Amygdala (tissue), 56 donors: ENCODE measurements around the gene ARID1B.

Source experiments
- DNase-seq, 56 donors: peaks; one replicate each; lab custom pipeline; 2025; lab: John Stamatoyannopoulos, UW

Gene ARID1B

DNA sequence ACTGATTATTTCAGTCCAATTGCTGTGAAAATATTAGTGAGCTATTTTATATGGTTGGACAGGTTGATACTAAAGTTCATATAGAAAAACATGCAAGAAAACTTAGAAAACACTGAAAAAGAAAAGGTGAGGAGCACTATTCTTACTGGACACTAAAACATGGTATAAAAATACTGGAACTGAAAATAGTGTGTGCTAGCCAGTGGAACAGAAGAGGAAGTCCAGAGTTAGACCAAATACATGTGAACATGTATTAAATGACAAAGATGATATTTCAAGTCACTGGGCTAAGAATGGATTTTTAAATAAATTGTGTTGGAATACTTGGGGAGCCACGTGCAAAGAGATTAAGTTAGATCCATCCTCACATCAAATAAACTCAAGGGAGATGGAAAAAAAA, 327.6 kb downstream of the ARID1B start:
- DNase-seq = no peak

DNA sequence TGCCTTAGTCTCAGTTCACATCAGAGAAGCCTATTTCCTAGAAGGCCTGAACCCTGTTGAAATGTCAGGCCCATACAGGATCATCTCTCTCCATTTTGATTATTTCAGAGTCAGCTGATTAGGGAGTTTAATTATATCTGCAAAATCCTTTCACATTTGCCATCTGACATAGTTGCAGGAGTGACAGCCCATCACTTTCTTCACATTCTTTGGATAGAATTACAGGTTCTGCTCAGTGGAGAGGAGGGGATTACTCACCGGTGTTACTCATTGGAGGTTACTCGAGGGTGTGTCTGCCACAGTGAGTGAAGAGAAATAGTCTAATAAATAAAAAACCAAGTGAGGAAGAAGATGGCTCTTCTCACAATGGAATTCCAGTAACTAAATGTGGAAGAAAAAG, 329.3 kb downstream of the ARID1B start:
- DNase-seq = no peak

DNA sequence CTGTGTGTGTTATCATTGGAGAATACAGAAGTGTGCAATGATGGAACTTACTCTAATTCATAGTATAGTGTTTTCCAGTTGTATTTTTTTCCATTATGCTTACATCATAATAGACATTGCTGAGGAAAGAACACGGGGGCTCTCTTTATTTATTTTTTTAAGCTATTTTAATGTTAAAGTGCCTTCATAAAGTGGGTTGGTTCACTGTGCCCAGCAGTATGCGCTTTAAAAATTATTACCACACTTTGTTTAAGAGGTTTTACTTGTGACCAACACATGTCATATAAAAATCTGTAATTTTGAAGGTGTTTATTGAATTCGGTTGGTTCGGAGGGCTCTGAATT, 330.4 kb downstream of the ARID1B start:
- no peak for DNase-seq

DNA sequence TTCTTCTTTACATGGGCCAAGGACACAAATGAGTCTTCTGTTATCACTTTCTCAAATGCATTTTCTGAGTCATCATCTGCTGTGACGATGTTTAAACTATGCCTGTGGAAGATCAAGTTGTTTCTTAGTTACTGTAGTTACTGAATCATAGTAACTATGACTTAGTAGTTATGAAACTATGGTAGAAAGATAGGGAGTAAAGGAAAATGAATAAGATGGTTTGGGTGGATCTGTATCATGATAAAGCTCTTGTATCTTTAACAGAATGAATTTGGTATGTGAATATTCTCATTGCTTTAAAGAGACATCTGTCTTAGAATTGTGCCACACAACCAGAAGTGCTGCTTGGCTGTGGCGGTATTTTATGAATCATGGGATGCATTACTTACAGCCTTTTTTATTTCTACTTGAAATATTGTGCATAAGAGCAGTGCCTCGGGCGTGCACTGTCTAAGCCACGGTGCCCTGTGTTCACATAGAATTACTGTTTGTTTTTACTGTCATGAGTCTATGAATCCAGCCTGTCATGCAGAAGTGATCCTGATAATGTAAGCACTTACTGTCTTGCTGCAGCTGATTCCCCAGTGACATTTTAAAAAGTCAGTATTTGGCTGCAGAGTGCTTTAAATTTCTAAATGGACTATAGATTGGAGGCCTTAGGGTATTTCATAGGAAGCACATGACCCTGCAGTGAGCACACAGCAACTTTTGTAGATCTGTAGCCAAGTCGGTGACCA, 330.9 kb downstream of the ARID1B start:
- no peak for DNase-seq

DNA sequence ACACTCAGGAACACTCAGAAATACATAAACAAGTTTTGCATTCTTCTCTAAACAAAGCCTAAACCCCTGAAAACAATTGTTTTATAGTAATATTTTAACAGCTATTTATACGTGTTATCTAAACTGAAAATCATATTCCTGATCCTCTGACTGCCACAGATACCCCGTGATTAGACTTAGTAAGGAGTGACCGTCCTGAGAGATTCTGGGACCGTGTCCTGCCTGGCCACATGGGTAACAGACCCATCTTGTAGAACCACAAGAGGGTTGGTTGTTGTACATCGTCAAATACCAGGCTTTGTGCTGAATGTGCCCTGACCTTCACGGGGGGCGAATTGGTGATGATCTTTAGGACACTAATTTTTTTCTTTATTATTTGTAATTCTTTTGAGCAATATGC, 331.7 kb downstream of the ARID1B start:
- no peak for DNase-seq

DNA sequence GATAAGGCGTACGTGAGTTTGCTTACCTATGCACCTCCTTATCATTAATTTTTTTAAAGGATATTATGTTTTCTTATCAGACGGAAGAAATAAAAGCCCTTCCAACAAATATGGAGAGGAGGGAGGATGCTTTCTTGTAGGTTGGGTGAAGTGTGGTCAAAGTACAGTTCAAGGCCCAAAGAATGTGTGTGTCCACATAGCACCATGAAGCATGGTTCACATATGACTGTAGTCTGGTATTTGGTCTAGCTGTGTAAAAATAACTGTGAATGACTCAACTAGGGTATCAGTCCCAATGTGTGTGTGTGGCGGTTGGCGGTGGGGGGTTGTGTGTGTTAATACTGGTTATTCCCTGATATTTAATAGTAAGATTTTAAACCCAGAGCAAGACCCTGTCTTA, 333.4 kb downstream of the ARID1B start:
- no peak for DNase-seq

DNA sequence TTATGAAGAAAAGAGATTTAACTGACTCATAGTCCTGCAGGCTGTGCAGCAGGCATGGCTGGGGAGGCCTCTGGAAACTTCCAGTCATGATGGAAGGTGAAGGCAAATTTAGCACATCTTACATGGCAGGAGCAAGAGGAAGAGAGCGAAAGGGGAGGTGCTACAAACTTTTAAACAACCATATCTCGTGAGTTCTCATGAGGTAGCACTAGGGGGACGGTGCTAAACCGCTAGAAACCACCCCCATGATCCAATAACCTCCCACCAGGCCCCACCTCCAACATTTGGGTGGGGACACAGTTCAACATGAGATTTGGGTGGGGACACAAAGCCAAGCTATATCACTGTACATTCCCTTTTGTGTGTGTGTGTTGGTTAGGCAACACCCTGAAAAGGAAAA, 336.2 kb downstream of the ARID1B start:
- DNase-seq = no peak

DNA sequence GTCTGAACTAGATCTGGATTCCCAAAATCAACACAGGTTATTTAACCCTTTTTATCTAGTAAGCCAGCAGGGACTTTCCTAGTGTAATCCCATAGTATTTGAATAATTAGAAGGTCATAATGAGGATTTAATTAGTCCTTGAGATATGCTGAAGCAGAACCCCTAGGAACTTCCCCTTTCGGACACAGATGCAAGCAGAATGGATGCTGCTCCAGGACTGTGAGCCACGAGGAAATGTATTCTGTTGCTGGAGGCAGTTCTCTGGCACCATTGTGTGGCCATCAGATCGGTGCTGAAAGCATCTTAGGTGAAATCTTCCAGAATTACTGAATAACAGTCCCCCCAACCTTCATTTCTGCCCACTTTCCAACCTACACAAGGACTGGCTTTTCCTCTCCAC, 339.2 kb downstream of the ARID1B start:
- no peak for DNase-seq

DNA sequence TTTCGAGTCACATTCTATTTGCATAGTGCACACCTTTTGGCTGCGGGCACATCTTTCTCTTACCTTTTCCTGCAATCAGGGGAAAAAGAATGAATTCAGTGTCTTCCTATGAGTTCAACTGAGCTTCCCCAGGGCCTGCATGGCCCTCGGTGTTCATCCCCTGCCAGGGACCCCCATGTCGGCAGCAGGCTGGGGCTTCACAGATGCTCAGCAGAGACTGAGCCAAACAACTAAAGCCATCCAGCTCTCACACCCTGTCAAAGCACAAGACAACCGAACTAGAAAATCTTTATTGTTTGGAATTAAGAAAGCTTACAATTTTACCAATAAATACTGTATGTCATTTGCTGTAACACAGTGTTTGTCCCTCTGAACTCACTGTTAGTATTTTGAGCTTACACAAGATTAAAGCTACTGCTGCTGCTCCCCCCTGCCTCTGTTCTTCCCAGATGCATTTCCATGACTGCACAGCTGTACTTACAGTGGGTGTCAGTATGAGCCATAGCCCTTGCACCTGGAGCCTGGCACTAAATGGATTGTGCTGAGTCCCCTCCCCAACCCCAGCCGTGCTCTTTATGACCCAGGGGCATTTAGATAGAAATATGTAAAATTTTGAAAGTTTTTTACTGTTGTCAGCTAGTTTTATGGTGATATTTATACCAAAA, 340.4 kb downstream of the ARID1B start:
- DNase-seq = no peak

DNA sequence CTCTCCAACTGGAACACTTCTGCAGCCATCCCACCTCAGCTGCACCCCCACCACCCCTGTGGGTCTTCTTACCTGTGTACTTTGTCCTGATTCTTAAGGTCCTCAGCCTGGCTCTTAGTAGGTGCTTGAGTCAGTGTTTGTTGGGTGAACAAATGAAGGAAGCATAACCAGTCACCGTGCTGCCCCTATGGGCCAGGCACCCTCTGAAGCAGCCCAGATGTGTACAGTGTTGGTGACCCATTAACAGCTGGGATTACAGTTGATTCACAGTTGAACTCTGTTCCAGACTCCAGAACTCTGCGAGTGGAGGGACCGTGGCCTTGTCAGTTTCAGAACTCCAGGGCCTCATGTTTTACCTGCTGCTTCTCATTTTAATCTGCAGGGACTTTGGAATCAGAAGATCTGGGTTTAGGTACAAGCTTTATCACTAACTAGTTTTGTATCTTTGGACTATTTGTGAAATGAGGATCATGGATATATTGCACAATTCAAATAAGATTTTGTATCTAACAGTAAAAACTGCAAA, 342.4 kb downstream of the ARID1B start:
- no peak for DNase-seq

DNA sequence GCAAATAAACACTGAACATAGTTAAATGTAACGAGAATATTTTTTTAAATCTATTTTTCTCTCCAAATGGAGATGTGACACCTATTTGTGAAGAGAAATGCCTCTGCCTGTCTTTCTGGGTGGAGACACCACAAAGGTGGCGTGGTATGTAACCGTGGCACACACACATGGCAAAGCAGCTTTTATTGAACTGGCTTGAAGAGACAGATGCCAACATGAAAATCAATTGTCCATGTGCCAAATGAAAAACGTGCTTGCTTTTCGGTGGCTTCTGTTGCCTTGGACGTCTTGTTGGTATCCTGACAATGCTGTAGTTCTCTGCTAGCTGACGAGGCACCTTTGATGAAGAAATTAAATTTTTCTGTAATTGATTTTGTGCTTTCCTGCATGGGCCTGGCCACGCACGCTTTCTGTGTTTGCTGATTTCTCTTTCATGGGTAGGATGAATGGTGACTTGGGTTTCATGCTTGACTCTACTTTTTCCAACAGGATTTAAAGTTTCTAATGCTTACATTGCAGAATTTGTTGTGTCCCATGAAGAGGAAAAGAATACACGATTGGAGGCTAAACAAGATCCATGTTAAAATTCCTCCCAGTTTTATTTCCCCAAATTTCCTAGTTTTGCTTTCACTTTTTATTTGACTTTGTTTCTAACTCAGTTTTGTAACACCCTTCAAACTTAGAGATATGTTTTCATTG, 343.5 kb downstream of the ARID1B start:
- DNase-seq = no peak

DNA sequence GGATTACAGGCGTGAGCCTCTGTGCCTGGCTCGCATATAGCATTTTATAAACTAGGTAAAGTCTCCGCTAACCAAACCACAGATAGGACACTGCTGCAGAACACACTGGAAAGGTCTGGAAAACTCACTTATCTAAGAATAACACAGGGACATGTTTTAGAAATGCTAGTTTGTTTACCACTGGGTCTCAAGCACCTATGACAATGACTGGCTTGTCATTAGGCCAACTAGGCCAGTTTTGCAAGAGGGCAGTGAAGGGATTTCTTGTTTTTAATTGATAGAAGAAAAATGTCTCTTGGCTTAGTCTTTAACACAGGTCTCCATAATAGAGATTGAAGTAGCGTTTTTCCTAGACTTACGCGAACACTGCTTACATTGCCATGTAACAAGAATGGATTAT, 344.7 kb downstream of the ARID1B start:
- no peak for DNase-seq

DNA sequence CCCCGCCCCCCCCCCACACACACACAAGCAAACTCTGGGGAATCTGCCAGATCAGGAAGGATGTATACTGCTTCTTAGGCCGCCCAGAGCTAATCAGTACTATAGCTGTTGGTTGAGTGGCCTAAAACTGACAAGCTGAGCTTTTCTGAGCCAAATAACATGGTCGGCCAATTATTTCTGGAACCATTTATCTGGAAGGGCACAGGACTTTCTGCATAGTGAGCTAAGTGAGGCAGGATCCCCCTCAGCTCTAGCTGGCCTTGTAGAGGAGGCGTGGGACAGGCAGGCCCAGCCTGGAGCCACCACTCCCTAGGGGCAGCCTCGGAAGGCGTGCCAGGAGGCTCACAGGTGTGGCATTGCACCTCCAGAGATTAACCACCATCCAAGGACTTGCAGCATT, 346.1 kb downstream of the ARID1B start:
- DNase-seq = no peak

DNA sequence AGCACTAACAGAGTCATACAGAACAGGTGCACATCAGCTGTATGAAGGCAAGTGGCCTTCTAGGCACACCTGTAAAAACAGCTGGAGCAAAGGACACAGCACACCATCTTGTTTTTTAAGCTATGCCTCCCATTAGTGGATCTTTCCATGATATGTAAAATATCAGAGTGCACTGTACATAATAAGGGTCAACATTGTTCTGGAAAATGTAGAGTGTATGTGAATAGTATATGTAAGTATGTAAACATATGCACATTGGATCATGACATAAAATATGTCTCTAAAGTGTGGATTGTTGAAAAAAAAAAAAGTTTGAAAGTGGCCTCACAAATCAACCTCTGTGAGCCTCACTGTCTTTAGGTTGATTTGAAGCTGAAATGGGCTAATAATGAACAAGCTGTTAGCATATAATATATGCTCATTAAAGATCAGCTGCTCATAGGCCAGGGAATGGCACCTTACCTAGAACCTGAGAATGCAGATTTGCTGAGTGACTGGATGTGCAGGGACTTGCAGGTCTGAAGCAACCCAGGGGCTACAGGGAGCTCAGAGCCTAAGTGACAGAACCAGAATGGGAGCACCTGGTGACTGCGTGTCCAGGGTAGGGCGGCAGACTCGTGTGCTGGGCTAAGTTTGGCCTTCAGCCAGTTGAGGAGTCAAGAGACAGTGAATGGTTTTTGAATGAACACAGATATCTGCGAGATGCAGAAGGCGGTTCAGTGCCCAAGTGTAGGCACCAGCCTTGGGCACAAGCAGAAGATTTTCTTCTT, 347.5 kb downstream of the ARID1B start:
- DNase-seq = no peak

DNA sequence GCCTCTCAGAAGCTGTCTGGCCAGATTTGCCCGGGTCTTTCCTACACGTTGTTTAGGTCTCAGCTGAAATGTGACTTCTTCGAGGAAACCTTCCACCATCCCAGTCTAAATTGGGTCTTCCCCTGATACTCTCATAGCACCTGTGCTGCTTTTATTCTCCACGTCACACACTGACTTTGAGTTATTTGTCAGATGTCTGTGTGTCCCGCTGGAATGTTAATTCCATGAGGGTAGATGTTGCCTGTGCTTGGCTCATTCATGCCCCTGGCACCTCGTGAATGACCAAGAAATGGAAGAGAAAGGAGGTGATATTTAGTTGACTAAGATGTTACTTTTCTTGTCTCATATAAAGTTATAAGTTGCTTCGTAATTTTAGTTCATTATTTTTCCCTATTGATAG, 348.4 kb downstream of the ARID1B start:
- no peak for DNase-seq

DNA sequence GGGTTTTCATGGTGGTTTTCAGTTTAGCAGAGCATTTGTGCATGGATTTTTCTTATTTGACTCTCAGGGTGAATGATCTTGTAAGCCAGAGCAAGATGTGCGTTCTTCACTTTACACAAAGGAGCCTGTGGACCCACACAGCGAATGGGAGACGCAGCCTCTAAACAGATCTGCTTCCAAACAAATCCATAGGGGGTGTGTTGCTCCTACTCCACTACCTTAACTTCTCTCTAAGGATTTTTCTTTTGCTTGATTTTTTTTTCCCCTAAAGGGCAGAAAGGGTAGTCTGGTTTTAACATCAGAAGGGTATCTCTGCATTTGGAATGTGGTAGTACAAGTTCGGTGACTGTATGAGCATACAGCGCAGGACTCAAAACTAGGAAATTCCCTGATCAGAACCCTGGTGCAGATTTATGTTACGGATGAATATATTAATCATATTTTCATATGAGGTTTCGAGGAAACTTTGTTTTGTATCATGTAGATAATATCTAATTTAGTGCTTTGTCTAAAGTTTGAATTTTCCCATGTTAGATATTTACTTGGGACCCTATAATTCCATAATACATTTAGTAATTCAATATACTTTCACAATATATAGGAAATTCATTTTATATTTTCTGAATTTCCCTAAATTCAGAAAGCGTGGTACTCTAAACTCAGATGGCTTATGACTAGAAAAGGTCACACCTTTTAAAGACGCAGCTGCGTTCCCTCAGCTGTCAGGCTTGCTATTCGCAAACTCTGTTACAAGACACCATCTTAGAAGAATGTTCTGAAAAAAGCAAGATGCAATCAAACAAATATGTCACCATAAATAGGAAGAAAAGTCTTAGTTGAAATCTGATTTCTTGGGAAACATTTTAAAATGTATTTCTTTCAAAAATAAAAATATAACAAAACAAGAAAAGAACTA, 349.3 kb downstream of the ARID1B start:
- no peak for DNase-seq

DNA sequence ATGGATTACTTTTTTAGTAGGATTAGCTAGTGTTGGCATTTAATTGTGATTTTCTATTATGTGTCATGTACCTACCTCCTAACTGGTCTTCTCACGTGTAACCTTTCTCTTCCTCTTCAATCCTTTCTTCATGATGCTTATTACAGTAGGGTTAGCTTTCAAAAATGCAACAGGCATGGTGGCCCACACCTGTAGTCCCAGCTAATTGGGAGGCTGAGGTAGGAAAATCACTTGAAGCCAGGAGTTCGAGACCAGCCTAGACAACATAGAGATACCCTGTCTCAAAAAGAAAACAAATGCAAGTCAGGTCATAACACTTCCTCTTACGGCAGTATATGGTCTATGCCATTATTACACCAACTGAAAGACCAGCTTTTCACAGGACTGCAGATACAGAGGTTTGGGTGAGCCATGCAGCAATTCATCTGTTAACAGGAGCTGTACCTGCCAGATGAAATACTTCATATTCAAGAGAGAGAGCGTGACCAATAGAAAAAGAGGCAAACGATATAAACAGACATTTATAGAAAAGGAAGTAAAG, 351.1 kb downstream of the ARID1B start:
- DNase-seq = no peak

DNA sequence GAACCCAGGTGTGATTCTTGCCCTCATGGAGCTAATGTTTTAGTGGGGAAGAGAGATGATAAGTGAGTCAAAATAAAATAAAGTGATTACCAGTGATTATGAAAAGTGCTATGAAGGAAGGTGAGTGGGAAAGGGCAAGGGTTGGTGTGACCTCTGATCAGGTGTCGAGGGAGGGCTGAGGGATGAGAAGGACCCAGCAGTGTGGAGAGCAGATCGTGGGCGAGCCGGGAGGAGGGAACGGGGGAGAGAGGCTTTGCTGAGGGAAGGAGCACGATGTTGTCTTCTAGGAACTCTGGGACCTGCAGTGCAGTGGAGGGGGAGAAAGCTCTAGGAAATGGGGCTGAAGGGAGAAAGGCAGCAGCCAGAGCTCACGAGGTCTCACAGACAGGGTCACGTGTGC, 354.1 kb downstream of the ARID1B start:
- no peak for DNase-seq

DNA sequence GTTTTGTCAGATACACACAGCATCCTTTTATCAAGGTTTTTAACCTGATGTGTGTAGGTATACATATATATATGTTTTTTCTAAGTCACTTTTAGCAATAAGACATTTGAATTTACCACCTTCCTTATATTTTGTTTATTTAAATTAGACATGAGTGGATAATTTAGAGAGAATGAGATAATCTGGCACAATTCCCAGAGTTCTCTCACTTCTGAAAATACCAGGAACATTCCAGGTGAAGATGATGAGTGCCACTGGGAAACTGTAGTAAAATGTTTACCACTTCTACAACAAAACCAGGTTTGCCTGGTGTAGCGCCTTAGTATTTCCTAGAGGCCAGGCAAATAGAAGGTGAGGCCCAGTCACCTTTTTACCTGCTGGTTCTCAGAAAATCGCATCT, 356.7 kb downstream of the ARID1B start:
- DNase-seq = no peak
